Endothelial cell of umbilical vein (primary cell): ENCODE measurements around the gene DNAJC27. TPM values are rescaled to one million over a fixed set of nuclear protein-coding genes. Genes with fewer than 3 reads are reported as not detected.

Experiments
- BruUV-seq: library from RNA; stranded (reverse); fragments of 400-500 nt; replicated peaks from 2 replicates; lab custom pipeline; 2021; lab: Mats Ljungman, UMichigan
- CTCF ChIA-PET: fragments of 300-600, 350-600 bp; sonication (Branson Sonifier 250); formaldehyde crosslinking; loops from one replicate; lab custom pipeline; 2021; ENCODE audit warnings: antibody characterized with exemption, inconsistent platforms; lab: Charles Lee
- POLR2A ChIA-PET: fragments of 300-600, 350-600 bp; sonication (Branson Sonifier 250); formaldehyde crosslinking; loops from one replicate; lab custom pipeline; 2021; ENCODE audit warnings: antibody characterized with exemption, inconsistent platforms; lab: Charles Lee
- DNase-seq: peaks from one replicate; pipeline ENCODE4 v3.0.0-alpha.2; 2011; ENCODE audit warnings: low read depth, low spot score
- FAIRE-seq: peaks from 2 replicates; lab custom pipeline; 2011; peaks lifted over from hg19 to GRCh38; lab: Jason Lieb, UNC
- H2AFZ ChIP-seq: 2 replicates; pipeline ENCODE4 v1.6.0; 2012; ENCODE audit warnings: low read depth, low read length, control low read depth, inconsistent platforms
- H3K27ac ChIP-seq: 2 replicates; pipeline ENCODE4 v1.5.1; 2011; ENCODE audit warnings: low read depth, mild to moderate bottlenecking, control low read depth, low read length, moderate library complexity; ENCODE audit not compliant: insufficient read depth
- H3K27me3 ChIP-seq, 2 experiments: 2 replicates each; pipeline versions ENCODE4 v1.6.0 to v1.6.1; 2011; ENCODE audit warnings: low read length in 2 of 2, mixed read lengths in 1 of 2; ENCODE audit not compliant: control insufficient read depth in 2 of 2, insufficient read depth in 2 of 2
- H3K36me3 ChIP-seq, 2 experiments: 2 replicates in 1 of 2; 3 replicates in 1 of 2; pipeline ENCODE4 v1.5.1; 2011; ENCODE audit warnings: low read length in 2 of 2, mild to moderate bottlenecking in 1 of 2, moderate library complexity in 1 of 2; ENCODE audit not compliant: control insufficient read depth in 2 of 2, insufficient read depth in 2 of 2; ENCODE audit errors: extremely low read depth in 1 of 2
- H3K4me1 ChIP-seq: 3 replicates; pipeline ENCODE4 v1.5.1; 2011; ENCODE audit warnings: mild to moderate bottlenecking, low read length; ENCODE audit not compliant: control insufficient read depth, insufficient read depth; ENCODE audit errors: extremely low read depth
- H3K4me2 ChIP-seq: 2 replicates; pipeline ENCODE4 v1.6.1; 2011; ENCODE audit warnings: low read length, control low read depth, mixed read lengths; ENCODE audit not compliant: insufficient read depth
- H3K4me3 ChIP-seq, 3 experiments: fragments of 200-600 bp in 1 of 3; sonication (generic), shearing (Covaris generic) in 1 of 3; replicated peaks in 1 of 3; 2 replicates each; pipeline ENCODE4 v1.5.1; 2011 to 2016; ENCODE audit warnings: control low read depth in 3 of 3, low read length in 3 of 3, mild to moderate bottlenecking in 2 of 3, inconsistent platforms in 1 of 3, low read depth in 1 of 3, moderate library complexity in 1 of 3; ENCODE audit not compliant: insufficient read depth in 1 of 3
- H3K79me2 ChIP-seq: 2 replicates; pipeline ENCODE4 v1.6.0; 2012; ENCODE audit warnings: low read length, inconsistent platforms; ENCODE audit not compliant: control insufficient read depth, insufficient read depth
- H3K9ac ChIP-seq: replicated peaks from 2 replicates; pipeline ENCODE3; 2011; ENCODE audit warnings: low read length, control low read depth; ENCODE audit not compliant: insufficient read depth; ENCODE audit errors: extremely low read depth
- H3K9me1 ChIP-seq: replicated peaks from 3 replicates; pipeline ENCODE4 v1.6.0; 2011; ENCODE audit warnings: mild to moderate bottlenecking, low read length; ENCODE audit not compliant: control insufficient read depth, insufficient read depth; ENCODE audit errors: extremely low read depth
- H3K9me3 ChIP-seq: replicated peaks from 2 replicates; pipeline ENCODE4 v1.5.1; 2012; ENCODE audit warnings: low read length, inconsistent platforms; ENCODE audit not compliant: control insufficient read depth, insufficient read depth
- H4K20me1 ChIP-seq: replicated peaks from 2 replicates; pipeline ENCODE3; 2011; ENCODE audit warnings: mild to moderate bottlenecking, low read length; ENCODE audit not compliant: control insufficient read depth, insufficient read depth; ENCODE audit errors: extremely low read depth
- EZH2 ChIP-seq: IDR thresholded peaks from 2 replicates; pipeline ENCODE4 v1.6.1; 2012; ENCODE audit warnings: borderline replicate concordance, low read depth, mild to moderate bottlenecking, moderate library complexity, low read length, inconsistent platforms; ENCODE audit not compliant: severe bottlenecking
- FOS ChIP-seq: IDR thresholded peaks from 2 replicates; pipeline ENCODE4 v1.6.1; 2011; ENCODE audit warnings: mild to moderate bottlenecking, low read length, moderate library complexity, borderline replicate concordance; ENCODE audit not compliant: insufficient read depth
- GATA2 ChIP-seq: IDR thresholded peaks from 2 replicates; pipeline ENCODE4 v1.7.0; 2011; ENCODE audit warnings: low read depth, mild to moderate bottlenecking, moderate library complexity, mixed read lengths, low read length; ENCODE audit not compliant: insufficient read length, insufficient read depth
- JUN ChIP-seq: IDR thresholded peaks from 2 replicates; pipeline ENCODE4 v1.6.1; 2011; ENCODE audit warnings: borderline replicate concordance, low read depth; ENCODE audit not compliant: insufficient read length, insufficient read depth
- MYC ChIP-seq: IDR thresholded peaks from one replicate; pipeline ENCODE4 v1.6.1; 2011; ENCODE audit warnings: mild to moderate bottlenecking, low read depth, low read length
- POLR2A ChIP-seq: IDR thresholded peaks from 2 replicates; pipeline ENCODE4 v1.6.1; 2012; ENCODE audit warnings: low read depth, mild to moderate bottlenecking, control low read depth, low read length
- POLR2AphosphoS5 ChIP-seq: IDR thresholded peaks from 2 replicates; pipeline ENCODE4 v1.6.1; 2012; ENCODE audit warnings: low read depth, mild to moderate bottlenecking, control low read depth, low read length, moderate library complexity; ENCODE audit not compliant: insufficient read depth
- dilution Hi-C: fragments of 300-500 bp; cut with MboI; formaldehyde crosslinking; loops from one replicate; pipeline ENCODE4 v1.15.0; 2019; ENCODE audit warnings: low sequenced_read_pairs; ENCODE audit not compliant: extremely low pct_ligation_motif_present
- intact Hi-C: fragments of 100-400 bp; cut with micrococcal nuclease; formaldehyde crosslinking; loops from one replicate; pipeline ENCODE4 v1.10.0; 2022
- polyA plus RNA-seq, 4 experiments: library from polyadenylated mRNA; depleted of rRNA in 3 of 4; stranded (reverse) in 3 of 4; unstranded in 1 of 4; fragments of >200 nt; gene quantifications; 2 replicates each; pipeline versions ENCODE4 v1.2.1 to v1.2.3, GENCODE V29; 2011 to 2012; ENCODE audit warnings: missing spikeins in 1 of 4
- total RNA-seq: library from RNA; stranded (reverse); gene quantifications from 2 replicates; pipeline ENCODE4 v1.2.3, GENCODE V29; 2021
- TF ChIP-seq, protein P1 (sequence below), 2 donors: IDR thresholded peaks; 1 replicate in 1 of 2; 2 replicates in 1 of 2; pipeline ENCODE4 v1.5.1; 2011; ENCODE audit warnings: low read length in 2 of 2, mild to moderate bottlenecking in 2 of 2, moderate library complexity in 2 of 2, control low read depth in 1 of 2, inconsistent platforms in 1 of 2, low read depth in 1 of 2; ENCODE audit not compliant: insufficient read depth in 1 of 2; ENCODE audit errors: extremely low read depth in 1 of 2
- TF ChIP-seq, protein P2 (sequence below): IDR thresholded peaks from 2 replicates; pipeline ENCODE4 v1.6.1; 2011; ENCODE audit not compliant: insufficient read depth, insufficient read length

The DNAJC27 gene
- total and polyA plus RNA-seq, 2 donors (not counting 3 experiments of a cell fraction or from before 2014, with no cell fraction given): 1.3 to 3.2 TPM

DNA sequence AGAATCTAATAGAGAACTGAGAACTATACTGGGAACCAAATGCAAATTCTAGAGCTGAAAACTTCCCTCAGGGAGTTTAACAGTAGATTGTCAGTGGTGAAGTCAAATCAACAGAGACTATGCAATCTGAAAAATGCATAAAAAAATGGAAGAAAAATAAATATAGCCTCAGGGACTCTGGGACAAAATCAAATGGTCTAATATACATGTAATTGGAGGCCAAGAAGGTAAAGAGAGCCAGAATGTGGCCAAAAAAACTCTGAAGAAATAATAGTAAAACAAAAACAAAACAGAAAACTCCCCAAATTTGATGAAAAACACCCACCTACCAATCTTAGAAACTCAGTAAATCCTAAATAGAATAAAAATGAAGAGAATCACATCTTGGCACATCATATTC is 16.5 kb downstream of the DNAJC27 start:
- FAIRE-seq: no peak
- Histone ChIP-seq H3K27me3 (no peaks in the 10 kb centered on the region), H3K9me3 (no peaks in the 10 kb centered on the region), H3K36me3 (peaks cover 5 to 12% of the 10 kb centered on the region in 2 experiments), H3K4me1 (no peaks in the 10 kb centered on the region), H3K9me1 (no peaks in the 10 kb centered on the region), H3K79me2 (no peaks in the 10 kb centered on the region), H3K9ac (no peak overlapping the region), H3K27ac (no peak overlapping the region), H3K4me2 (no peak overlapping the region), H3K4me3 (no peak overlapping the region), H4K20me1 (no peaks in the 10 kb centered on the region), H2AFZ (no peak overlapping the region)
- POLR2A ChIA-PET: no interaction called here
- DNase-seq: no peak
- no TSS peak for BruUV-seq
- TF ChIP-seq, protein P1, sequence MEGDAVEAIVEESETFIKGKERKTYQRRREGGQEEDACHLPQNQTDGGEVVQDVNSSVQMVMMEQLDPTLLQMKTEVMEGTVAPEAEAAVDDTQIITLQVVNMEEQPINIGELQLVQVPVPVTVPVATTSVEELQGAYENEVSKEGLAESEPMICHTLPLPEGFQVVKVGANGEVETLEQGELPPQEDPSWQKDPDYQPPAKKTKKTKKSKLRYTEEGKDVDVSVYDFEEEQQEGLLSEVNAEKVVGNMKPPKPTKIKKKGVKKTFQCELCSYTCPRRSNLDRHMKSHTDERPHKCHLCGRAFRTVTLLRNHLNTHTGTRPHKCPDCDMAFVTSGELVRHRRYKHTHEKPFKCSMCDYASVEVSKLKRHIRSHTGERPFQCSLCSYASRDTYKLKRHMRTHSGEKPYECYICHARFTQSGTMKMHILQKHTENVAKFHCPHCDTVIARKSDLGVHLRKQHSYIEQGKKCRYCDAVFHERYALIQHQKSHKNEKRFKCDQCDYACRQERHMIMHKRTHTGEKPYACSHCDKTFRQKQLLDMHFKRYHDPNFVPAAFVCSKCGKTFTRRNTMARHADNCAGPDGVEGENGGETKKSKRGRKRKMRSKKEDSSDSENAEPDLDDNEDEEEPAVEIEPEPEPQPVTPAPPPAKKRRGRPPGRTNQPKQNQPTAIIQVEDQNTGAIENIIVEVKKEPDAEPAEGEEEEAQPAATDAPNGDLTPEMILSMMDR (IDR thresholded peaks at IDR 0.05; ENCODE audit: extremely low read depth in 1 of 2, insufficient read depth in 1 of 2, low read depth in 1 of 2, low read length in 2 of 2): no peak
- no peak for TF ChIP-seq JUN
- TF ChIP-seq POLR2AphosphoS5: no peak
- dilution Hi-C loops (no loop called here), intact Hi-C loops (no loop called here)
- CTCF ChIA-PET: interaction anchor here (1.5 to 1.8 kb wide), 2 partner anchors 18 to 20 kb away, joined by 3 to 4 read pairs; no protein-coding TSS in a partner anchor

DNA sequence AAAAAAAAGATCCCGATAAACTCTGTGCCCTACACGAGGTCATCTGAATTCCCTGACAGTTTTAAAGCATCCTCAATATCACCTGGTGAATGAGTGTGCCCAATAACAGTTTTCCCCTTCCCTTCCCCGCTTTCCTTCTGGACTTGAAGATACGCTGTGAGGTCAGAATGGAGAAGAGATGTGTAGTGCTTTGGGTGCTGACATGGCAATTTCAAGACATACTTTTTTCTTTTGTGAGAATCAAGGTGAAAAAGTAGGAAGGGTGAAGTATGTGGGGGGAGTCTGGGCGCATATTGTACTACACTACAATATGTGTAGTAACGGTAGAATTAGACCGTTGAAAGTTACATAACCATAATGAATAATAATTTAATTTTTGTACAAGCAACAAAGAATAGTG is 21.7 kb downstream of the DNAJC27 start:
- Histone ChIP-seq H3K9me3 (no peaks in the 10 kb centered on the region), H3K36me3 (peaks cover 5 to 6% of the 10 kb centered on the region in 2 experiments), H3K4me1 (no peaks in the 10 kb centered on the region), H3K27me3 (no peaks in the 10 kb centered on the region), H3K27ac (no peak overlapping the region), H3K9ac (no peak overlapping the region), H3K79me2 (no peaks in the 10 kb centered on the region), H2AFZ (no peak overlapping the region), H3K4me3 (no peak overlapping the region), H3K9me1 (no peaks in the 10 kb centered on the region), H3K4me2 (no peak overlapping the region), H4K20me1 (no peaks in the 10 kb centered on the region)
- POLR2A ChIA-PET: no interaction called here
- FAIRE-seq: no peak
- CTCF ChIA-PET: no interaction called here
- DNase-seq: no peak
- no TSS peak for BruUV-seq
- dilution Hi-C loops (no loop called here), intact Hi-C loops (no loop called here)
- TF ChIP-seq, protein P2, sequence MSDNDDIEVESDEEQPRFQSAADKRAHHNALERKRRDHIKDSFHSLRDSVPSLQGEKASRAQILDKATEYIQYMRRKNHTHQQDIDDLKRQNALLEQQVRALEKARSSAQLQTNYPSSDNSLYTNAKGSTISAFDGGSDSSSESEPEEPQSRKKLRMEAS: no peak
- TF ChIP-seq, protein P1 (IDR thresholded peaks at IDR 0.05; ENCODE audit: extremely low read depth in 1 of 2, insufficient read depth in 1 of 2, low read depth in 1 of 2, low read length in 2 of 2): no peak
- TF ChIP-seq POLR2A (no peak), EZH2 (no peak), FOS (no peak), JUN (no peak), POLR2AphosphoS5 (no peak), MYC (no peak), GATA2 (no peak)
